GM18505 (cell line): Measurements from ENCODE around the gene PCLO.

Experiments used
- ATAC-seq: cut with Tn5 transposase; IDR thresholded peaks from one replicate; pipeline ENCODE4 v1.9.1; 2021; ENCODE audit not compliant: unreplicated experiment
- POLR2A ChIP-seq: IDR thresholded peaks from 4 replicates; pipeline ENCODE4 v1.6.1; 2011; ENCODE audit warnings: borderline replicate concordance; ENCODE audit not compliant: insufficient read depth, insufficient read length; ENCODE audit errors: extremely low read depth

The PCLO gene

DNA sequence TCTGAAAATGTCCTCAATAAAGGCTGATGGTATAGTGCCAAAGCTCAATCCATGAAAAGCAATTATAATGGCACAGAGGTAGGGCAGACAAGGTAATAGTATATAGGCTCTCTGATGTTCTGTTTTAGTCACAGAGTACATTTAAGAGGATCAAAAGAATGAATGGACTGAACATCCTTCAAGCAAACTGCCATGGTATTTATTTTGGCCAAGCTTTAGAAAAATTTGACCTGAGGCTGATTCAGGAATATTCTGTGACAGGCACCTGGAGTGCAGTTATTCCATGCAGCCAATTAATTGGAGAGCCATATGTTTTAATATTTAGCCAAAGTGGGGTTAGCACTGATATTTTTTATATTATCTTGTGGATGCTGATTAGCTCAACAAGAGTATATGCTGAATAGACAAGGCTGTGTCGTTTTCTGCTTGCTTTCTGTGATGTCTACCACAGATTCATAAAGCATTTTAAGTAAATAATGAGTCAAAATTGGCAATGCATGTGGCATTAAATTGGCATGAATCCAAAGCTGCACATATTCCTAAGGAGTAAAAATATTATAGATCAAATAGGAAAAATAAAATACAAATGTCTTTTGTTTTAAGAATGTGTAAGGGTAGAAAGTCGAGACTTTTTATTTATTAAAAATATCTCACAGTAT, 177.4 kb downstream of the PCLO start:
- ATAC-seq: no peak
- TF ChIP-seq POLR2A: no peak

DNA sequence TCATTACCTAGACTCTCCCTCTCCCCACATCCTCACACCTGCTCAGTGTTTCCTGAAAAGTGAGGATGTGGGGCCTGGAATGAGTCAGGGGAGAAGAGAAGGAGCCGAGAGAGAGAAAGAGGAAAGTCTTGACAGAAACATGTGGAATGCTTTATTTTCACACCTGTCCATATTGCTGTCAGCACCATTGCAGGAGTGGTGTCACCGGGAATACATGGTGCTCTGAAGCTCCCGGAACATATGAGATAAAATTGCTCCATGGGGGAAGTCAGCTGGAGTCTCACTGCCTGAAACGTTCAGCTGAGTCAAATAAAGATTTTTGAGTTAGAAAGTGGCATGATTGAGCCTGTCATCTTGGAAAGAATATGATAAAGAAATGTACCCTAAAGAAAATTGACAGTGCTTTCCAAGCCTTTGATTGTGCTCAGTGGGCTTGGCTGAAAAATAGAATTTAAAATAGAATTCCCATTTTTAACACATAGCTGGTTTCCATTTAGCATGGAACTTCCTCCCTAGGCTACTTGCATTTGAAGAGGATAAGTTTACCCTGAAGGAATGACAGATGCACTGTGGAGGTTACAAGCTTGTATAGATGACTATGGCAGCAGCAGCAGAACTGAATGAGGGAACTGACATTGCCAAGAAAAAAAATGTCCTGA, 182.4 kb downstream of the PCLO start:
- ATAC-seq: no peak

DNA sequence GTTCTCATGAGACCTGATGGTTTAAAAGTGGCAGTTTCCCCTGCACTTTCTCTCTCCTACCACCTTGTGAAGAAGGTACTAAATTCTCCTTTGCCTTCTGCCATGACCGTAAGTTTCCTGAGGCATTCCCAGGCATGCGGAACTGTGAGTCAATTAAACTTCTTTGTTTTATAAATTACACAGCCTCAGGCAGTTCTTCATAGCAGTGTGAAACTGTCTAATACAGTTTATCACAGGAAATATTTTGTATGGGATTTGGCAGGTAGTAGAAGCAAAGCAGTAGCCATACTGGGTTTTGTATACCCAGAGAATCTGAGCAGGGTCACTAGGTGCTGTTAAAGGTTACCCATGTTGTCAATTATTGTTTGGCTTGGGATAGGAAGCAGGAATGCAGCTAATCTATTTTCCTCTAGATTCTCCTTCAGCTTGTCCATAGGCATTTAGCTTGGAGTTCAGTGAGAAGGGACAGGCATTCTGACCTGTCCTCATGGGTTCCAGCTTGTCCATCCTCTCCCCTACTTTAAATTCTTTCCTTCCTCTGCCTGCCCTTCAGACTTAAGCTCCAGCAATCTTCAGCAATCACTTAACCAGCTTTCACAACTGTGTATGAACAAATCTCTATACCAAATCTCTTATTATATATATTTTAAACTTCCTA, 186.7 kb downstream of the PCLO start:
- no peak for ATAC-seq
- no peak for TF ChIP-seq POLR2A

More for the DNA sequence above, 182.4 kb downstream of the PCLO start:
- TF ChIP-seq POLR2A: no peak

DNA sequence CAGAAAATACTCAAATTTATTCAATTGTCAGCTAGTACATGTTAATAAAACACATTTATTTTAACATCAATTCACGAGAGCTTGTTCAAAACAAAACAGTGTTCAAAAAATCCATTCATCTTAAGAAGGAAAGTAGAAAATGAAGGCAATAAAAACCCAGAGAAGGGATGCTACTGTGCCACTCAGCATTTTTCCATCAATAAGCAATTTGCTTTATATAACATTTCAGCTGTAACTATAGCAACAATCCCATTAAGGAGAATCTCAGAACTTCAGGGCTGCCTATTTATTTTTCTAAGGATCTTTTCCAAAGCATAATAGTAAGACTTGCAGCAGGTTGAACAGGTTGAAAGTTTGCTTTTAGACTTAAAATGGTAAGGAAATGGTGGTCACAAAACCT, 190.5 kb downstream of the PCLO start:
- ATAC-seq: no peak
- no peak for TF ChIP-seq POLR2A

DNA sequence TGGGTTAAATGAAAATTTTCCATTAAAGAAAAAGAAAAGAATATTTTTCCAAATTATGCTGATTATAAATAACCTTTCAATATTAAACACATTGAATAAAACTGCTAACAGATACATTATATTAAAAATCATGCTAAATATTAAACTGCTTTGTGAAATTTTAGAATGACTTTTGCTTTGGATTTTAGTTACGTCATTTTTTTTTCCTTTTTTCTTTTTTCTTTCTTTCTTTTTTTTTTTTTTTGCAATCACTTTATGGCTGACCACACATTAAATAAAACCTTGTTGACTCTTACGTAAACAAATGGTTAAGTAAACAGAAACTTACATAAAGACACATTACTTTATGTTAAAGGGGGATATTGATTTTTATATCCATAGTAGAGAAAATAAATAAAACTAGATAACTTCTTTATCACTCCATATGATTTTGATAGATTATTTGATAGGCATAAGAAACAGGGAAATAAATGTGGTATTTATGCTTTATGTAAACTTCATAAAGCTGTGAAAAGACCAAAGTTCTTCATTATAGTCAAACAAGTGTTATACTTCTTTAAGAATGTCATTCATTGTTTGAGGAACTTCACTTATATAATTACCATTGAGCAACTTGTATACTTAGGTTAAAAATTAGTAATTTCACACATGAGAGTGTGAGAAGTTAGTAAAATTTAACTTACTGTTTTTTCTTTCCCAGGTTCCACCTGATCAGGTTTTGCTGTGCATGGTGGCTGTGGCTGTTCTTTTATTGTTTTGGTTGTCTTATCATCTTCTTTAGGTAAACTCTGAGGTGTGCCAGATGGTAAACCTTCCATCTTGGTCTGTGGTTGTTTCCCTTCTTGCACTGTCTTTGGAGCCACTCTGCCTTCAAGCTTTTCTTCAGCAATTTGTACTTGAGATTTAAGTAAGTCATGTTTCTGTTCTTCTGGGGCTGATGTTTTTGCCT, 197.3 kb downstream of the PCLO start:
- no peak for TF ChIP-seq POLR2A
- ATAC-seq: no peak

DNA sequence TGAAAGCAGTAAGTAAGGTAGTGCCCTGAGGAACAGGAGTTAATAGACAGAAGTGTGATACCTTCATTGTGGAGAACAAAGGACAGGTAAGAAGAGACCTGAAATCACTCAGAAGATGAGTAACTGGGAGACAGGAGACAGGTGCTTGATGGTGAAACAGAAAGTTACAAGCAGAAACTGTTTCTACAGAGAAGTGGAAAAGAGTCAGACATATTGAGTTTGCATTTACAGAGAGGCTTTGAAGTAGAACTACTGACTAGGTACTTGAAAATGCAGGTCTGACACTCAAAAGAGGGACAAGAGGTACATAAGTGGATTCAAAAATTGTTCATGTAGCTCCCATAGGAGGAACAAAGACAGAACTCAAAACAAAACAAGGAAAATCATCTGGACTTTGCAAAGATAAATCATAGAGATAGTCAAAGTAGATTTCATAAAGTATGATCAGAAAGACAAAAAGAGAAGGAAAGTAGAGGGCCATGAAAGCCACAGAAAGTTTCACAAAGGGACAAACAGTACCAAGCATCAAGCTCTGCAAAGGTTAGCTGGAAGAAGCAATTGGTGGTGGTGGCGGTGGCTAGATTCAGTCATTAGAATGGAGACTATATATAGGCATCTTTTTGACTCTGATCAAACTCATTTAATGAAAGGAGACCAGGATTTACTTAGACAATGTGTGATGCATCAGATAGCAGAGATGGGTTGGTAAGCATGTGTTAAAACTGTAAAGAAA, 198.4 kb downstream of the PCLO start:
- TF ChIP-seq POLR2A: no peak
- ATAC-seq: peak; percentile 87

DNA sequence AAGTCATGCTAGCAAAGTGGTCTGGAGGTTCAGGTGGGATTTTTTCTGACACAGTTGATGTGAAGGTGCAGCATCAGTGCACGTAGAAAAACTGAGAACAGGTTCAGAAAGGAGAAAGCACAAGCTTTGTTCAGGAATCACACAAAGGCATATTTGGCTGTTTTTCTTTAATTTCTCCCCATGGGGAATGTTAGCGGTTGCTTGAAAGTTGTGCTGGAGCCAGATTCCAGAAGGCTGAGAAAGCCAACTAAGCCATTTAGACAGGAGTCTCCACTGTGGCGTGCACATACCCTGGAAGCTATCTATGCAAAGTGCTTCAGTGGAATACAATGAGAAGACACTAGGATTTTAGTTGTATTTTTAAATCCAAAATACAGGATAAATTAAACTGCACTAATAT, 201.4 kb downstream of the PCLO start:
- no peak for ATAC-seq
- no peak for TF ChIP-seq POLR2A

DNA sequence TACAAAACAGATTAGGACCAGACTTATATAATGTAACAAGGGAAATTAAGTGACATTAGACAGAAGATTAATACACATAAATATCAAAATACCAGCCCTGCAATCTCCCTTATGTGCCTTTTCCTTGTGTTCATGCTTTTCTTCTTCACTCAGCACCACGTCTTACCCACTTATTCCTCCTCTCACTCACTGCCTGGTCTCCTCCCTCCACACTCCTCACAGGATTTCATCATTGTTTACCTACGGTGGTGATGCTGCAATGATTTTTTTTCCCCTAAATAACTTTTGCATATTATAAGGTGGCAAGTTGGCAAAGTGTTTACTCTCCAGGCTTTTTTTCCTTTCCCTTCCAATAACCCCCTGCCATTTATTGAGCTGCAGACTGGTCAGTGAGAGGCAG, 203.2 kb downstream of the PCLO start:
- no peak for ATAC-seq
- TF ChIP-seq POLR2A: no peak

DNA sequence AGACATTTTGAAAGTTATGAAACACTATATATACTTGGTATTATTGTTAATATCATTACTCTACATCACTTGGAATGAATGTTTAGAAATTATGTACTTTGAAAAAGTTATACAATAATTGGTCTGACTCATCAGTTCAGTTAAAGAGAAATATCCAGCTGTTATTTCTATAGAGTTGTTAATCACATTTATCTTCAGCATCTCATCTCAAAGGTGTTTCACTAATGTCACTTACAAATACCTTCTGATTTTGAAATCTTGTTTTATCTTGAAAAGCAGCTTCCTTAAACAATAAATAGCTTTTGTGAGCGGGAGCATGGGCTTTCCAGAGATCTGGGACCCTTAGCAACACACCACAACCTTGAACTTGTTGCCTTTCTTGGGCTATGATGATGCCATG, 205.2 kb downstream of the PCLO start:
- ATAC-seq: no peak
- no peak for TF ChIP-seq POLR2A

DNA sequence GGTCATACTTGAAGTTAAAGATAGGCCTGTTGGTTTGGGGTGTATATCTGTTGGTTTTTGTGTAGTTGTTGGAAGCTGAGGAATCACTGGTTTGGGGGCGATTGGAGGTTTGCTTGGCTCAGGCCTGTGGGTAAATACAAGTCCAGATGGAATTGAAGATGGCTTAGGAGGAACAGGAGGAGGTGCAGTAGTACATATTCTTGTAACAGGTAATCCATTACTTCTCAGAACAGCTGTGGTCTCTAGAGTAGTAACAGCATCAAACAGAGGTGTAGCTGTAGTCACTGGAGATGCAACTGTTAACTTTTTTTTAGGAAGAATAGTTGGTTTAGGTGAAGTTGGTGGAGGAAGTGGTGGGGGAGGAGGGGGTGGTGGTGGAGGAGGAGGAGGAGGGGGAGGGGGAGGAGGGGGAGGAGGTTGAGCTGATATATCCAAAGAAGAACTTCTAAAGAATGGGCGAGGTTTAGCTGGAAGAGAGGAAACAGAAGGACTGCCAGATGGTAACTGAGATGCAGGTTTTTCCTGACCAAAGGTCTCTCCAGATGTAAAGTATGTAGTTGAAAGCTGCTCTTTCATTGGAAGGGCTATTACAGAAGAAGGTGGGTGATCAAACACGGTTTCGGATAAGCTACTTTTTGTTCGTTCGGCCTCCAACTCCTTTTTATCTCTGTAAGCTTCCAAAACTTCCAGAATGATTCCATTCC, 209.2 kb downstream of the PCLO start:
- ATAC-seq: no peak
- no peak for TF ChIP-seq POLR2A

DNA sequence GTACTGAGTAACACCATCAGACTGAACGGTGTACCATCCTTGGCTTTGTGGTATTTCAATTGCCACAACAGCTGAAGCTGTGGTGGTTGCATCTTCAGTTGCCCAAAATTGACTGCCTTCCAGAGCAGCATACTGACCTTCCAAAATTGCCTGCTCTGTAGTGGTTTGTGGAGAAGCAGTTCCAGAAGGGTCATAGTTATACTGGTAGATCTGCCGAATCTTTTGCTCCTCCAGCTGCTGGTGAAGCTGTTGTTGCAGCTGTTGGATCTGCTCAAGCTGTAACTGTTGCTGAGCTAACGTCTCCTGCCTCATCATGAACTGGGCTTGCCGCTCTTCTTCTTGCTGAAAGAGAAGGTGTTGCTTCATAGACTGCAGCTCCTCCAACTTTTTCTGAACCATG, 212.2 kb downstream of the PCLO start:
- no peak for ATAC-seq
- no peak for TF ChIP-seq POLR2A

DNA sequence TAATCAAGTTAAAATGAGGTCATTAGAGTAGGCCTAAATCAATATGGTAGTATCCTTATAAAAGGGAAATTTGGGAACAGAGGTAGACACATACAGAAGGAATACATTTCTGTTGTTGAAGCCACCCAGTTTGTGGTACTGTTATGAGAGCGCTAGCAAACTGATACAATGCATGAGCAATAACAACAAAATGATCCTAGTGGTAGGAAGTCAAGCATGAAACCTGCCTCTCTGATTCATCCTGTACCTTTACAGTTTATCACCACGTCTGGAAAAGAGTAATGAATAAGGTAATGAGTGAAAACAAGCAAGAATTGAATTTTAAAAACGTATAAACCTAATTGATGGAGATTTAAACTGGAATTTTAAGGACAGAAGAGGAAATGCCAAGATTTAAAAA, 217.2 kb downstream of the PCLO start:
- no peak for TF ChIP-seq POLR2A
- ATAC-seq: no peak
